ENCODE data around the gene S100A9. TPM values are rescaled to one million over a fixed set of nuclear protein-coding genes. Genes with fewer than 3 reads are reported as not detected.
A peak's percentile ranks its signal among the peaks of the same experiment; 100 is the strongest.

Gene S100A9
- total and polyA plus RNA-seq, 4 experiments from 2014 or later, result 7.4 to 11.6 (median 7.8) TPM

DNA sequence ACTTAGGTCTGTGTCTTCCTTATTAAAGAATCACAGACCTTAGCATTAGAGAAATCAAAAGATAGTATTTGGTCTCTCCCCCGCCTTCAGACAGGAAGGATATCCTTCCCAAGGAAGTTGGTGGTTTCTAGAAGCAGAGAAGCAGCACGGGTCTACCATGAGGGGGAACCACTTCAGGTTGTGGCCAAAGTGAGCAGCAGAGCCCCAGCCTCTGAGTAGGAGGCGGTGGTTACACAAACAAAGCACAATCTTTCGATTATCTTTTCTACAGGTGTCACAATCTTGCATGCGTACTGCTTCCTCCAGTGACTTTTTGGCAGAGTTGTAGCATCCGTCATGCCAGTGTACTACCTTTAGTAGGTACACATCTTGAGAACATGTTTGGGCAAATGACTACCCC lies 17.9 kb upstream of the S100A9 start:
- H3K4me3 ChIP-seq (ENCODE audit: low read length in 2 of 2), result no peak overlapping the region
- H3K4me1 Mint-ChIP-seq, result peaks cover 19 to 48% (median 35%) of the 10 kb centered on the region in 4 donors
- peak in 2 of 5 donors; percentile 7 to 17 for DNase-seq

DNA sequence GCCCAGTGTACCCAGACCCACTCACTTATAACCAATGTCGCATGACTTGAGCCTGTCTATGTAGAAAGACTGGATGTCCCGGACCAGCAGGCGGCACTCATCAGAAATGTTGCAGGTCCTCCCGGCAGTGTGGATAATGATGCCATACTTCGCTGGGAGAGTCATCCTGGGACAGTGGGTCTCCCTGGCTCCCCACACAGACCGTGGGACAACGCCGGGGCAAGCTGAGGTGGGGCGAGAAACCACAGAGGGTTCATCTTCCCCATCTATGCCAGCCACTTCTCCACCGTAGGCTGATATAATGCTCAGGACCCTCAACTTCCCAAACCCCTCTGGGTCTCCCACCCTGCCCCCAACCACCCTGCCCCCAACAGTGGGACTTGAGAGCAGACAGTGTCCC lies 17.3 kb upstream of the S100A9 start:
- no peak overlapping the region for H3K4me3 ChIP-seq (ENCODE audit: low read length in 2 of 2)
- no peaks in the 10 kb centered on the region for H3K36me3 Mint-ChIP-seq
- no peak for DNase-seq
- peaks cover 20 to 54% (median 38%) of the 10 kb centered on the region in 4 donors for H3K4me1 Mint-ChIP-seq
- ChIA-PET POLR2A (ENCODE audit: partially characterized antibody) (no interaction called here), CTCF (ENCODE audit: partially characterized antibody) (interaction anchor here (0.6 kb wide), 1 partner anchor 12 kb away, joined by 3 read pairs; no protein-coding TSS in a partner anchor)
- H3K4me3 Mint-ChIP-seq, result peak overlapping the region in 2 of 8 donors; percentile 59 to 73
- no peaks in the 10 kb centered on the region for H3K9me3 Mint-ChIP-seq
- no peaks in the 10 kb centered on the region for H3K27me3 ChIP-seq (ENCODE audit: insufficient read depth, low read length)
- peaks cover 0 to 19% of the 10 kb centered on the region in 2 donors for H3K27me3 Mint-ChIP-seq
- no peak overlapping the region for H3K27ac ChIP-seq (ENCODE audit: low read depth, low read length)
- peak overlapping the region in 1 of 7 donors; percentile 67 for H3K27ac Mint-ChIP-seq
- H3K9me3 ChIP-seq (ENCODE audit: control insufficient read depth in 1 of 2, low read length in 2 of 2), result no peaks in the 10 kb centered on the region
- intact Hi-C loops (cut with micrococcal nuclease), result no loop called here
- no peaks in the 10 kb centered on the region for H3K36me3 ChIP-seq (ENCODE audit: insufficient read depth, low read length)
- H3K4me1 ChIP-seq (ENCODE audit: insufficient read depth, low read length), result peaks cover 42% of the 10 kb centered on the region

More for the DNA sequence above, 17.9 kb upstream of the S100A9 start:
- intact Hi-C loops (cut with micrococcal nuclease), result no loop called here
- Mint-ChIP-seq H3K9me3 (no peaks in the 10 kb centered on the region), H3K27me3 (peaks cover 0 to 19% of the 10 kb centered on the region in 2 donors), H3K36me3 (no peaks in the 10 kb centered on the region), H3K27ac (peak overlapping the region in 3 of 7 donors; percentile 21 to 67 (median 29)), H3K4me3 (peak overlapping the region in 5 of 8 donors; percentile 43 to 73 (median 70))
- ChIA-PET CTCF (ENCODE audit: partially characterized antibody) (no interaction called here), POLR2A (ENCODE audit: partially characterized antibody) (no interaction called here)
- H3K36me3 ChIP-seq (ENCODE audit: insufficient read depth, low read length), result no peaks in the 10 kb centered on the region
- H3K9me3 ChIP-seq (ENCODE audit: control insufficient read depth in 1 of 2, low read length in 2 of 2), result no peaks in the 10 kb centered on the region
- peaks cover 37% of the 10 kb centered on the region for H3K4me1 ChIP-seq (ENCODE audit: insufficient read depth, low read length)
- no peak overlapping the region for H3K27ac ChIP-seq (ENCODE audit: low read depth, low read length)
- no peaks in the 10 kb centered on the region for H3K27me3 ChIP-seq (ENCODE audit: insufficient read depth, low read length)

DNA sequence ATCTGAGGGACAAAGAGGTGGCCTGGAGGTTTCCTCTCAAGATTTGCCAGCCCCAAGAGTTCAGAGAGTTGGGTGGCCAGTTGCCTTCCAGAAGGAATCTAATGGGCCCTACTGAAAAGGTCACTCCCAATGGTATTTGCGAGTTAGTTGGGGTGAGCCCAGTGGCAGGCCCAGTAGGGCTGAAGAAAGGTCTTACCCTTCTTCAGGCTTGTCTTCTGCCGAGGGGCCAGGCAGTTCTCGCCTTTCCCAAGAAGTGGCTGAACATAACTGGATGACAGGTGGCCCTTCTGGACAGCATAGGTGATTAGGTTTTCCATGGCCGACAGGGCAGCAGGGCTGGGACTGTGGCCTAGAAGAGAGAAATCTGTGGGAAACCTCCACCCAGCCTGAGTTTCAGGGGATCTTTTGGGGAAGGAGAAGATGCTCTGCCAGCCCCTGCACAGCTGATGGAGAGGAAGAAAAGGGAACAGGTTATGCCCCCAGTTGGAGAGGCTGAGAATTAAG lies 16.2 kb upstream of the S100A9 start:
- intact Hi-C loops (cut with micrococcal nuclease), result no loop called here
- CTCF ChIA-PET (ENCODE audit: partially characterized antibody), result interaction anchor here (4.0 kb wide), 1 partner anchor 12 kb away, joined by 24 read pairs; no protein-coding TSS in a partner anchor
- no peaks in the 10 kb centered on the region for H3K27me3 ChIP-seq (ENCODE audit: insufficient read depth, low read length)
- H3K4me3 ChIP-seq (ENCODE audit: low read length in 2 of 2), result no peak overlapping the region
- H3K4me1 Mint-ChIP-seq, result peaks cover 28 to 65% (median 49%) of the 10 kb centered on the region in 4 donors
- no peak overlapping the region for H3K4me3 Mint-ChIP-seq
- DNase-seq, result no peak
- H3K27me3 Mint-ChIP-seq, result peaks cover 5 to 16% of the 10 kb centered on the region in 2 donors
- H3K4me1 ChIP-seq (ENCODE audit: insufficient read depth, low read length), result peaks cover 54% of the 10 kb centered on the region
- no peaks in the 10 kb centered on the region for H3K9me3 ChIP-seq (ENCODE audit: control insufficient read depth in 1 of 2, low read length in 2 of 2)
- no peaks in the 10 kb centered on the region for H3K36me3 ChIP-seq (ENCODE audit: insufficient read depth, low read length)
- H3K27ac ChIP-seq (ENCODE audit: low read depth, low read length), result no peak overlapping the region
- H3K36me3 Mint-ChIP-seq, result no peaks in the 10 kb centered on the region
- POLR2A ChIA-PET (ENCODE audit: partially characterized antibody), result no interaction called here
- H3K27ac Mint-ChIP-seq, result no peak overlapping the region
- H3K9me3 Mint-ChIP-seq, result no peaks in the 10 kb centered on the region

GRCh38 chr1:153342178-153342577 lies 15.5 kb upstream of the S100A9 start:
- POLR2A ChIA-PET (ENCODE audit: partially characterized antibody), result no interaction called here

GRCh38 chr1:153343040-153343681 lies 14.5 kb upstream of the S100A9 start:
- no peaks in the 10 kb centered on the region for H3K9me3 ChIP-seq (ENCODE audit: control insufficient read depth in 1 of 2, low read length in 2 of 2)
- no peaks in the 10 kb centered on the region for H3K27me3 ChIP-seq (ENCODE audit: insufficient read depth, low read length)
- peaks cover 27 to 70% (median 51%) of the 10 kb centered on the region in 4 donors for H3K4me1 Mint-ChIP-seq
- no peak for DNase-seq
- peaks cover 10 to 18% of the 10 kb centered on the region in 2 donors for H3K27me3 Mint-ChIP-seq
- H3K4me1 ChIP-seq (ENCODE audit: insufficient read depth, low read length), result peaks cover 56% of the 10 kb centered on the region
- H3K4me3 Mint-ChIP-seq, result peak overlapping the region in 1 of 8 donors; percentile 57
- H3K27ac ChIP-seq (ENCODE audit: low read depth, low read length), result no peak overlapping the region
- H3K36me3 ChIP-seq (ENCODE audit: insufficient read depth, low read length), result no peaks in the 10 kb centered on the region
- H3K27ac Mint-ChIP-seq, result no peak overlapping the region
- intact Hi-C loops (cut with micrococcal nuclease), result no loop called here
- CTCF ChIA-PET (ENCODE audit: partially characterized antibody), result interaction anchor here (1.4 to 4.0 kb wide), 2 partner anchors 10 to 12 kb away, joined by 3 to 24 read pairs; no protein-coding TSS in a partner anchor
- no peak overlapping the region for H3K4me3 ChIP-seq (ENCODE audit: low read length in 2 of 2)
- H3K36me3 Mint-ChIP-seq, result no peaks in the 10 kb centered on the region
- POLR2A ChIA-PET (ENCODE audit: partially characterized antibody), result no interaction called here
- no peaks in the 10 kb centered on the region for H3K9me3 Mint-ChIP-seq

More at GRCh38 chr1:153342178-153342577, 15.5 kb upstream of the S100A9 start:
- Histone ChIP-seq H3K4me3 (ENCODE audit: low read length in 2 of 2) (no peak overlapping the region), H3K4me1 (ENCODE audit: insufficient read depth, low read length) (peaks cover 56% of the 10 kb centered on the region), H3K27ac (ENCODE audit: low read depth, low read length) (no peak overlapping the region), H3K27me3 (ENCODE audit: insufficient read depth, low read length) (no peaks in the 10 kb centered on the region), H3K9me3 (ENCODE audit: control insufficient read depth in 1 of 2, low read length in 2 of 2) (no peaks in the 10 kb centered on the region), H3K36me3 (ENCODE audit: insufficient read depth, low read length) (no peaks in the 10 kb centered on the region)
- Mint-ChIP-seq H3K4me1 (peaks cover 29 to 70% (median 52%) of the 10 kb centered on the region in 4 donors), H3K27me3 (peaks cover 5 to 19% of the 10 kb centered on the region in 2 donors), H3K9me3 (no peaks in the 10 kb centered on the region), H3K4me3 (no peak overlapping the region), H3K36me3 (no peaks in the 10 kb centered on the region), H3K27ac (no peak overlapping the region)
- no peak for DNase-seq
- CTCF ChIA-PET (ENCODE audit: partially characterized antibody), result interaction anchor here (4.0 kb wide), 1 partner anchor 11 kb away, joined by 24 read pairs; no protein-coding TSS in a partner anchor
- intact Hi-C loops (cut with micrococcal nuclease), result no loop called here

DNA sequence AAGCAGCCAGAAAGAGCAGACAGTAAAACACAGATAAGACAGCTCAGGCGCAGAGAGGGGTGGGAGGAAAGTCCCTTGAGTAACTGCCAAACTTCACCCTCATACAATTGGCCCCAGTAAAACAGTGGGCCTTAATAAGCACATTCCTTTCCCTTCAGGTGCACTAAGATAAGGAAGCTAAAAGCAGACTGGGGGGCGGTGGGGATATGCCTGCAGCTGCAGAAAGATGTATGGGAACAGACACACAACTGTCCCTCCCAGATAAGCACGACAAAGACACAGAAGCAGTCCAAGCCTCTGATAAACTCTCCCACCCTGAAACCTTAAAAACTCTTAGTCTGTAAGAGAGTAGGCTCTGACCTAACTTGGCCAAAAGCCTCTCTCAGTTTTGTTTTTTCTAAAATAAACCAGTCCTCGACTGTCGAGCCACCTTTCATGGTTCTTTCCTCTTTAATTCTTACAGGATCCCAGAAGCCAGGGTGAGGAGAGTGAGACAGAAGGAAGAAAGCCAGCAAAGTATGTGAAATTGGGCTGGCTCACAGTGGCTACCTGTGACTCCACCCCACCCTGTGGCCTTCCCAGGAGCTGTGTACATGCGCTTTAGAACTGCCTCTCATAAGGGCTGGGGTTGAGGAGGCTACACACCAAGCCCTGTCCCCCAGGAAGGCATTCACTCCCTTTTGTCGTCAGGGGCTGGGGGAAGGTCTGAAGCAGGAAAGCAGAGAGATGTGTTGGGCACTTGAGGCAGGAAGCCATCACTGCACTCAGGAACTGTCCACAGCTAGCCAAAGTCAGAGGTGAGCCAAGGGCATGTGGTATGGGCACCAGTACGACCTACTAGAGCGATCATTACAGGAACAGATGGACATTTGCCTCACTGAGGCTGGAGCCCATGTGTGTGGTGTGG lies 13.6 kb upstream of the S100A9 start:
- CTCF ChIA-PET (ENCODE audit: partially characterized antibody), result interaction anchor here (1.4 to 4.0 kb wide), 2 partner anchors 9 to 12 kb away, joined by 3 to 24 read pairs; no protein-coding TSS in a partner anchor
- DNase-seq, result no peak
- H3K27ac ChIP-seq (ENCODE audit: low read depth, low read length), result no peak overlapping the region

GRCh38 chr1:153344718-153345025 lies 13.0 kb upstream of the S100A9 start:
- no peaks in the 10 kb centered on the region for H3K36me3 ChIP-seq (ENCODE audit: insufficient read depth, low read length)
- intact Hi-C loops (cut with micrococcal nuclease), result no loop called here
- H3K4me3 ChIP-seq (ENCODE audit: low read length in 2 of 2), result no peak overlapping the region
- no peak for DNase-seq
- no peak overlapping the region for H3K27ac ChIP-seq (ENCODE audit: low read depth, low read length)
- Mint-ChIP-seq H3K4me3 (peak overlapping the region in 2 of 8 donors; percentile 20 to 70), H3K27me3 (peaks cover 16 to 18% of the 10 kb centered on the region in 2 donors), H3K27ac (peak overlapping the region in 1 of 7 donors; percentile 65), H3K9me3 (no peaks in the 10 kb centered on the region), H3K36me3 (no peaks in the 10 kb centered on the region), H3K4me1 (peaks cover 24 to 59% (median 39%) of the 10 kb centered on the region in 4 donors)
- H3K9me3 ChIP-seq (ENCODE audit: control insufficient read depth in 1 of 2, low read length in 2 of 2), result no peaks in the 10 kb centered on the region
- H3K27me3 ChIP-seq (ENCODE audit: insufficient read depth, low read length), result no peaks in the 10 kb centered on the region
- POLR2A ChIA-PET (ENCODE audit: partially characterized antibody), result no interaction called here
- CTCF ChIA-PET (ENCODE audit: partially characterized antibody), result interaction anchor here (1.4 to 4.0 kb wide), 2 partner anchors 8 to 11 kb away, joined by 3 to 24 read pairs; no protein-coding TSS in a partner anchor
- peaks cover 46% of the 10 kb centered on the region for H3K4me1 ChIP-seq (ENCODE audit: insufficient read depth, low read length)

More for the DNA sequence above, 13.6 kb upstream of the S100A9 start:
- H3K36me3 ChIP-seq (ENCODE audit: insufficient read depth, low read length), result no peaks in the 10 kb centered on the region
- no peaks in the 10 kb centered on the region for H3K9me3 Mint-ChIP-seq
- no peaks in the 10 kb centered on the region for H3K36me3 Mint-ChIP-seq
- intact Hi-C loops (cut with micrococcal nuclease), result no loop called here
- peaks cover 52% of the 10 kb centered on the region for H3K4me1 ChIP-seq (ENCODE audit: insufficient read depth, low read length)
- H3K27me3 ChIP-seq (ENCODE audit: insufficient read depth, low read length), result no peaks in the 10 kb centered on the region
- H3K4me1 Mint-ChIP-seq, result peaks cover 26 to 65% (median 45%) of the 10 kb centered on the region in 4 donors
- no peak overlapping the region for H3K4me3 ChIP-seq (ENCODE audit: low read length in 2 of 2)
- H3K4me3 Mint-ChIP-seq, result peak overlapping the region in 3 of 8 donors; percentile 20 to 70 (median 26)
- H3K27me3 Mint-ChIP-seq, result peaks cover 12 to 16% of the 10 kb centered on the region in 2 donors
- no peaks in the 10 kb centered on the region for H3K9me3 ChIP-seq (ENCODE audit: control insufficient read depth in 1 of 2, low read length in 2 of 2)
- H3K27ac Mint-ChIP-seq, result peak overlapping the region in 1 of 7 donors; percentile 65
- POLR2A ChIA-PET (ENCODE audit: partially characterized antibody), result no interaction called here

Data from CD4-positive, alpha-beta memory T cell (primary cell).